ENCODE measurements around the gene STK35. TPM values are rescaled to one million over a fixed set of nuclear protein-coding genes. Genes with fewer than 3 reads are reported as not detected.
"Not testable (repeated sequence)": the region's sequence is repeated elsewhere in the genome, so short reads cannot be mapped to it uniquely, and the experiment has no call there.

STK35 gene
- polyA plus RNA-seq, 3 donors = 1.2 to 9.3 (median 2.0) TPM

- Mint-ChIP-seq H3K27ac (no peak overlapping the region), H3K36me3 (no peaks in the 10 kb centered on the region), H3K4me3 (peak overlapping the region in 1 of 2 donors; percentile 7), H3K4me1 (peaks cover 8% of the 10 kb centered on the region), H3K27me3 (ENCODE audit: low read depth in 3 of 3) (peaks cover 10 to 20% (median 14%) of the 10 kb centered on the region in 3 donors), H3K9me3 (peaks cover 0 to 4% (median 0%) of the 10 kb centered on the region in 7 donors)
- H3K27me3 ChIP-seq (ENCODE audit: control insufficient read depth in 2 of 2, insufficient read depth in 2 of 2, low read length in 2 of 2) = no peaks in the 10 kb centered on the region
- intact Hi-C loops (cut with micrococcal nuclease) = loop anchor here (5.0 kb wide), 2 partner anchors 164 to 409 kb away; no protein-coding TSS in a partner anchor
- no peak overlapping the region for H3K27ac ChIP-seq (ENCODE audit: low read depth in 1 of 2, low read length in 2 of 2)
- H3K4me2 ChIP-seq (replicated peaks; ENCODE audit: extremely low read depth, low read length, poor library complexity, severe bottlenecking) = no peak overlapping the region
- H3K9me3 ChIP-seq (replicated peaks in 1 of 2; ENCODE audit: control insufficient read depth in 1 of 2, insufficient read depth in 1 of 2, low read length in 2 of 2) = no peaks in the 10 kb centered on the region
- no peaks in the 10 kb centered on the region for H3K79me2 ChIP-seq (ENCODE audit: insufficient read depth, low read length)
- WGBS (ENCODE audit: insufficient coverage) = 82% methylated on average over 10 of the region's 10 CpGs
- no peaks in the 10 kb centered on the region for H3K36me3 ChIP-seq (replicated peaks in 1 of 2; ENCODE audit: control insufficient read depth in 1 of 2, insufficient read depth in 2 of 2, low read length in 2 of 2)
- no peaks in the 10 kb centered on the region for H3K4me1 ChIP-seq (ENCODE audit: control insufficient read depth in 1 of 2, insufficient read depth in 2 of 2, low read length in 2 of 2)
- H3K4me3 ChIP-seq (replicated peaks in 1 of 3; ENCODE audit: low read depth in 2 of 3, low read length in 3 of 3) = no peak overlapping the region
- no peak for DNase-seq
- H3K9ac ChIP-seq (ENCODE audit: insufficient read depth, low read length, poor library complexity, severe bottlenecking) = no peak overlapping the region
- no peak overlapping the region for H2AFZ ChIP-seq (ENCODE audit: insufficient read depth, low read depth, low read length, poor library complexity, severe bottlenecking)
- no peaks in the 10 kb centered on the region for H4K20me1 ChIP-seq (ENCODE audit: insufficient read depth, low read length)
- TF ChIP-seq CTCF (IDR thresholded peaks at IDR 0.05) = no peak
Measured at GRCh38 chr20:2171266-2171790, 69.7 kb downstream of the STK35 start.

GRCh38 chr20:2171840-2172239 is 70.2 kb downstream of the STK35 start:
- DNase-seq; H3K4me2 ChIP-seq (replicated peaks; ENCODE audit: extremely low read depth, low read length, poor library complexity, severe bottlenecking); H3K9ac ChIP-seq (ENCODE audit: insufficient read depth, low read length, poor library complexity, severe bottlenecking); H3K36me3 Mint-ChIP-seq; H4K20me1 ChIP-seq (ENCODE audit: insufficient read depth, low read length); H3K9me3 Mint-ChIP-seq; H3K27me3 ChIP-seq (ENCODE audit: control insufficient read depth in 2 of 2, insufficient read depth in 2 of 2, low read length in 2 of 2); H3K4me1 ChIP-seq (ENCODE audit: control insufficient read depth in 1 of 2, insufficient read depth in 2 of 2, low read length in 2 of 2); H3K9me3 ChIP-seq (replicated peaks in 1 of 2; ENCODE audit: control insufficient read depth in 1 of 2, insufficient read depth in 1 of 2, low read length in 2 of 2); H3K36me3 ChIP-seq (replicated peaks in 1 of 2; ENCODE audit: control insufficient read depth in 1 of 2, insufficient read depth in 2 of 2, low read length in 2 of 2); H3K27ac ChIP-seq (ENCODE audit: low read depth in 1 of 2, low read length in 2 of 2); H3K4me3 ChIP-seq (replicated peaks in 1 of 3; ENCODE audit: low read depth in 2 of 3, low read length in 3 of 3); H3K79me2 ChIP-seq (ENCODE audit: insufficient read depth, low read length); H2AFZ ChIP-seq (ENCODE audit: insufficient read depth, low read depth, low read length, poor library complexity, severe bottlenecking); H3K4me1 Mint-ChIP-seq: not testable (repeated sequence)
- Mint-ChIP-seq H3K27ac (peak overlapping the region in 1 of 7 donors; percentile 58), H3K4me3 (peak overlapping the region in 1 of 2 donors; percentile 7), H3K27me3 (ENCODE audit: low read depth in 3 of 3) (peaks cover 10 to 21% (median 14%) of the 10 kb centered on the region in 3 donors)
- intact Hi-C loops (cut with micrococcal nuclease) = loop anchor here (2.0 to 5.0 kb wide), 3 partner anchors 165 to 410 kb away; no protein-coding TSS in a partner anchor
- WGBS (ENCODE audit: insufficient coverage) = 90% methylated on average over 2 of the region's 6 CpGs
